Pons (tissue), 1 donor: Measurements from ENCODE around the gene SYNPO.

Source experiments
- DNase-seq: peaks from one replicate; pipeline ENCODE4 v3.0.0-alpha.2; 2016; ENCODE audit warnings: low spot score

The SYNPO gene

GRCh38 chr5:150607991-150608390 is 32.5 kb upstream of the SYNPO start:
- no peak for DNase-seq

- no peak for DNase-seq
Measured at GRCh38 chr5:150608991-150609390, 31.5 kb upstream of the SYNPO start.

- DNase-seq = peak; percentile 60
Measured at GRCh38 chr5:150609843-150610584, 30.4 kb upstream of the SYNPO start.

GRCh38 chr5:150611026-150611425 is 29.4 kb upstream of the SYNPO start:
- no peak for DNase-seq

- no peak for DNase-seq
Measured at GRCh38 chr5:150612405-150612804, 28.1 kb upstream of the SYNPO start.

DNA sequence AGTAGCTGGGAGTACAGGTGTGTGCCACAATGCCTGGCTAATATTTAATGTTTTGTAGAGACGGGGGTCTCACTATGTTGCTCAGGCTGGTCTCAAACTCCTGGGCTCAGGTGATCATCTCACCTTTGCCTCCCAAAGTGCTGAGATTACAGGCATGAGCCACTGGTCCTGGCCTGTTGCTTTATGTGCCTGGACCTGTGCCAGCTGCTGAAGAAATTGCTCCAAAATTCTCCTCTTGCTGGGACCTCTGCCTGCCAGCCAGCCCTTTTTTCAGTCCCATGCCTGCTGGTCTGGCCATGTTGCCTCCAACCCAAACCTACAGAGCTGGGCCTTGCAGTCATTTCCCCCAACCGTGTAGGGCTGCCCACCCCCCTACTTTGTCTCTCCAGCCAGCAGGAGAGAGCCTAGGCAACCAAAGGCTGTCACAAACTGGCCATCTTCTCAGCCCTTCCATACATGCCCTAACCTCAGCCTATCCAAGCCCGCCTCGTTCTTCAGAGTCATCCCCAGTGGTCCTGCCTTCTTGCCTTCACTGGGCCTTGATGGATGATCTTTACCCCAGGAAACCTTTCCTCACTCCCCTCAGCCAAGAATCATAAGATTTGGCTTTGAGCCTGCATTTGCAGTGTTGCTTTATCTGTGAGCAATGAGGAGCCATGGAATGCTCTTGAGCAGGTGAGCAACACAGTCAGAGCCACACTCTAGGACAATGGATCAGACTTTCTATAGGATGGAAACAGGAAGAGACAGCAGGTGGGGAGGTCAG is 27.4 kb upstream of the SYNPO start:
- DNase-seq = no peak

- no peak for DNase-seq
Measured at GRCh38 chr5:150613991-150614660, 26.3 kb upstream of the SYNPO start.

GRCh38 chr5:150614661-150615060 is 25.8 kb upstream of the SYNPO start:
- DNase-seq = no peak

GRCh38 chr5:150615141-150615699 is 25.2 kb upstream of the SYNPO start:
- no peak for DNase-seq

DNA sequence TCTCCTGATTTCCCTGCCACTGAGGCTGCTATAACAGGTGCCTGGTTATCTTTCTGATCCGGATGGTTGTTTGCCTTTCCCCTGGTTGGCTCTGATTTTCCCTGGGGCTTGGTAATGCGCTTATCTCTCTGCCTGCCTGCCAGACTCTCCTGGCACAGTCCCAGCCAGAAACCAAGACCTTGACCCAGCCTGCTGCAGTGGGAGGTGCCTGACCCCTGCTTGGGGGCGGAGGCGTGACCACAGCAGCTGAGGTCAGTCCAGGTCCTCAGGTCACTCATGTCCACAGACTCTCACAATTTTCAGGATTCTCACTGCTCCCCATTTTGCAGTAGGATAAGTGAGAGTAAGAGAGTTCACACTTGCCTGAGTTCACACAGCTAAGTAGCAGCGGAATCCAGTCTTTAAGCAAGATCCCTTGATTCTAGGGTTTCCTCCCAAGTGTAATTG is 24.4 kb upstream of the SYNPO start:
- DNase-seq = no peak

DNA sequence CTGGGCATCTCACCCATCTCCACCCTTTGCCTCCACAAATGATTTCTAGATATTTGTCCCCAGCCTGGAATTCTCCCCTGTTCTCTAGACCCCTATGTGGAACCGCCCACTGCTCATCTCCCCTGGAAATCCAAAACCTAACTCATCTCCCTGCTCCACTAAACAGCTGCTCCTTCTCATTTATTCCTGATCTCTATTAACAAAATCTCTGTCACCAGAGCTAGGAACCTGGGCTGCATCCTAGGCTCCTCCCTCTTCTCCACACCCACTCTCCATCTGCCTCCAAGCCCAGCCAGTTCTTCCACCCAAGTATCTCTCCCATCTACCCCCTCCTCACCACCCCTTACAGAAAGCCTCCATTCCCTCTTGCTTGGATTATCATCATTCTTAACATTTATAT is 24.0 kb upstream of the SYNPO start:
- DNase-seq = no peak

GRCh38 chr5:150618163-150618562 is 22.3 kb upstream of the SYNPO start:
- DNase-seq = no peak

GRCh38 chr5:150618588-150619281 is 21.7 kb upstream of the SYNPO start:
- DNase-seq = no peak

DNA sequence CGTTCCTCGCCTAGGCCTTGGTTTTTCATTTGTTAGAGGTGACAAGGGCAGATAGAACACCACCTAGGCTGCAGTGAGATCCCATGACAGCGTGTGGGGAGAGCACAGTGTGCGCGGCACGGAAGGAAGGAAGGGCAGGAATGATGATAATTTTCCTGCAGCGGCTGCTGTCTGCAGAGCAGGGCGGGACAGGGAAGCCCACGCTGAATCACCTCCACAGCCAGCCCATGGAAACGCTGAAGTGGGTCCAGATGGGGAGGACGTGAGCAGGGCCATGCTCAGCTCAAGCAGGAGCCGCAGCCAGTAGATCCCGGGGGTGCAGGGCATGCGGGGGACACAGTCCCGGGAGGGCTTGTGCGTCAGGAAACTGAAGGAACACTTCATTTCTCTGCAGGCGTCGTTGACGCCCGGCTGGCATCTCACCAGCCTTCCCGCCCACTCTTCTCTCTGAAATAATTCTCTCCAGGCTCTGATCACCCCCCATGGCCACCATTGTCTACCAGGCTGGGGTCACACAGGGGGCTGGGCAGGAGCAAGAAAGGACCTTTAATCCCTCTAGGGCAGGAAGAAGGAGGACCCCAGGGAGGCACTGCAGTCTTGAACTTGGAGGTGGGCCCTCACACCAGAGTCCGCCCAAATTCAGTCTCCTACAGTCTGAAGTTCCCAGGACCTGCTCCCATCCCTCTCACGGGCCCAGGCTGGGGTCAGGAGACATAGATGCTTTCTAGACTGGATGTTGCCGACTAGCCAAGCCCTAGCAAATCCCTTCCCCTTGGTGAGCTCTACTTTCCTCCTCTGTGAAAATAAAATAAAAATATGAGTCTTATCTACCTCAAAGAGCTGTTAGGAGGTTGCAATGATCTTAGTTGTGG is 20.9 kb upstream of the SYNPO start:
- no peak for DNase-seq

DNA sequence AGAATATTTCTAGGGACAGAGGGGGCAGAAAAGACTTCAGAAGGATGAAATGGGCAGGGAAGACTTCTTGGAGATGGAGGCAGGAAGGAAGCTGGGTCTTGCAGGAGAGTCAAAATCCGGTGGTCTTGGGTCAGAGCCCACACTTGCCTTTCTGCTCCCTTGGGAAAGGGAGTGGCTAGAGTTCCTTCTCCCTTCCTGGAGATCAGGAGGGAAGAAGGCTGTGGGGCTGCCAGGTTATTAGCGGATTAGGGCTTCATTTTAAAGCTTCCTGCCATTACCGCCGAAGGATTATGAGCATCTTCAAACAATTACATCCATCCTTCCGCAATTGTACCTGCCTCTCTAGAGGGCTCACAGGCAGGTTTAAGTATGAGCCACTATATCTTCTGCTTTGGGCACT is 19.2 kb upstream of the SYNPO start:
- DNase-seq = no peak

- DNase-seq = no peak
Measured at GRCh38 chr5:150622157-150622556, 18.3 kb upstream of the SYNPO start.

DNA sequence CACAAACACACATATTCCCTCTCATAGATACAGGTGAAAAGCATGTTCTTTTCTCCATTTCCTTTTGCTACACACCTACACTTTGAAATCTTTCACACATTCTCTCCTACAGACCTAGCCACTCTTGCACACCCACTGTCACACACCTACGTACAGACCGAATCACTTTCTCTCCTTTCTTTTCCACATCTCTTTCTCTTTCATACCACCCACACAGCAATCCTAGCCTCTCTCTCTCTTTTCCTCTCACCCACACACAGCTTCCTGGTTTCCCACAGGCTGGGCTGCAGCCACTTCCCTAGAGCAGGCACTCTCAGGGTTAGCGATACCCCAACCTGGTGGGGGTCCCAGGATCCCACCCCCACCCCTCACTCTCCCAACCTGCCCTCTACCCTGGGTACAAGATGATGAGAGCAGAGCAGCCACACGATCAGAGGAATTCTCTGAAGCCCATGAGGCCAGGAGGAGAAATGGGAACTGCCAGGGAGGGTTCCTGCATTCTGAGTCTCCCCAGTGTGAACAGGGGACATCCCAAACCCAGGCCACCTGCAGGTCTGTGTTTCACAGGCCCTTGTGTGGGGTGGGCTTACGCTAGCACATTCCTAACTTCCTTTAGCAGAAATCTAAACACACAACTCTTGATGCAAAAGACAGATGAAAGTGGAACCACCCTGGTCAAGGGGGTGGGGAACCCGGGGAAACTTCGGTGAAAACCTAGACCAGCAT is 17.1 kb upstream of the SYNPO start:
- DNase-seq = no peak

- DNase-seq = no peak
Measured at GRCh38 chr5:150623878-150624216, 16.6 kb upstream of the SYNPO start.

- no peak for DNase-seq
Measured at GRCh38 chr5:150624334-150625163, 15.9 kb upstream of the SYNPO start.

DNA sequence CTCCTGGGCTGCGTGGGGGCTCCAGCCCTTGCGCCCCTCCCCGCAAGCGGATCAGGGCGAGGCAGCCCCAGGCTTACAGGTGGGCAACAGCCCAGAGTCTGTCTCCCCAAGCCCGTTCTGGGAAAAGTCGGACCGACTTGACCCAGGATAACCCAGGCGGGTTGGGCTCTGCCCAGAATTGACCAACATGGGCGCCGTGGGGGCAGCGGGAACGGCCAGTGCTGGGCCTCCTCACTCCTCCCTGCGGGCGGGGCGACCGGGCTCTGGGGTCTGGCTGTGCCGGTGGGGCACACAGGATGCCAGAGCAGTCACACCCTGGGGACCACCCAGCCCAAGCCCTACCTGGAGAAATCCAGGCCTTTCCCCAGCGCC is 15.3 kb upstream of the SYNPO start:
- no peak for DNase-seq
